Stomach (tissue), 9 donors: Measurements from ENCODE around the gene PPP1R16B. TPM values are rescaled to one million over a fixed set of nuclear protein-coding genes. Genes with fewer than 3 reads are reported as not detected.

ENCODE experiments used
- DNase-seq, 2 donors: peaks; one replicate each; pipeline versions ENCODE4 v3.0.0 to v3.0.0-alpha.2; 2013 to 2019
- H3K27ac ChIP-seq, 5 donors: fragments of 200-600 bp in 4 of 5; sonication (generic) in 4 of 5; one replicate each; pipeline ENCODE4 v1.5.1; 2013 to 2019; ENCODE audit warnings: mild to moderate bottlenecking in 1 of 5, moderate library complexity in 1 of 5
- H3K27me3 ChIP-seq, 3 donors: fragments of 200-600 bp; sonication (generic); one replicate each; pipeline ENCODE4 v1.5.1; 2017 to 2019; ENCODE audit warnings: mixed run types in 1 of 3
- H3K36me3 ChIP-seq, 4 donors: fragments of 200-600 bp; sonication (generic); 1 replicate in 3 of 4; 2 replicates in 1 of 4; pipeline ENCODE4 v1.5.1; 2016 to 2019
- H3K4me1 ChIP-seq, 4 donors: fragments of 200-600 bp; sonication (generic); one replicate each; pipeline ENCODE4 v1.5.1; 2016 to 2019
- H3K4me3 ChIP-seq, 4 donors: fragments of 200-600 bp; sonication (generic) in 3 of 4; one replicate each; pipeline ENCODE4 v1.5.1; 2016 to 2019; ENCODE audit warnings: mild to moderate bottlenecking in 1 of 4
- H3K9me3 ChIP-seq, 4 donors: fragments of 200-600 bp; sonication (generic); one replicate each; pipeline ENCODE4 v1.5.1; 2016 to 2019
- CTCF ChIP-seq, 7 experiments: fragments of 450-650 bp in 4 of 7; fragments of 200-600 bp in 3 of 7; sonication (generic) in 3 of 7; IDR thresholded peaks; one replicate each; pipeline ENCODE4 v1.5.1; 2016 to 2019; ENCODE audit warnings: antibody characterized with exemption in 7 of 7, control low read depth in 2 of 7, mild to moderate bottlenecking in 1 of 7
- EP300 ChIP-seq: sonication (generic); formaldehyde crosslinking; IDR thresholded peaks from one replicate; pipeline ENCODE4 v1.6.1; 2017; ENCODE audit warnings: antibody characterized with exemption
- POLR2A ChIP-seq, 4 donors: fragments of 450-650 bp; IDR thresholded peaks; one replicate each; pipeline ENCODE4 v1.6.1; 2016; ENCODE audit warnings: antibody characterized with exemption in 4 of 4, control low read depth in 2 of 4, mild to moderate bottlenecking in 1 of 4, moderate library complexity in 1 of 4
- POLR2AphosphoS5 ChIP-seq, 3 donors: sonication (generic); formaldehyde crosslinking; IDR thresholded peaks; one replicate each; pipeline ENCODE4 v1.6.1; 2016; ENCODE audit warnings: antibody characterized with exemption in 3 of 3
- WGBS, 5 donors: extraction: QIAGEN DNeasy Blood & Tissue Kit in 3 of 5; methylation state at CpG; one replicate each; pipeline versions ENCODE4 v1.1.5 to v1.1.7; 2013 to 2018; 5-methylcytosine and 5-hydroxymethylcytosine counted together
- intact Hi-C: fragments of 100-400 bp; cut with DNase I; formaldehyde crosslinking; loops from one replicate; pipeline ENCODE4 v1.15.1; 2023; ENCODE audit warnings: low total_unique reads
- polyA plus RNA-seq, 3 donors: library from polyadenylated mRNA; stranded (reverse); fragments of 200-250 nt; gene quantifications; one replicate each; pipeline ENCODE4 v1.2.3, GENCODE V29; 2013
- total RNA-seq, 5 donors: library from RNA; depleted of rRNA; stranded (reverse); fragments of >200 nt; gene quantifications; one replicate each; pipeline versions ENCODE4 v1.1.0 to v1.2.3, GENCODE V29; 2014 to 2016
- donor health status: healthy with polysubstance abuse.
- donor health status: Bipolar disorder and iron deficiency.
- donor health status: healthy.

PPP1R16B gene
- total and polyA plus RNA-seq, 8 donors, result 1.2 to 18.7 (median 6.2) TPM

GRCh38 chr20:38917657-38918056, 112.2 kb downstream of the PPP1R16B start:
- H3K27me3 ChIP-seq, result peaks cover 0 to 36% (median 3%) of the 10 kb centered on the region in 3 donors
- no peak for DNase-seq
- intact Hi-C loops, result no loop called here
- WGBS, 5 donors, result 61 to 82% (median 80%) methylated on average over 4 of the region's 4 CpGs
- no peaks in the 10 kb centered on the region for H3K4me1 ChIP-seq
- no peak overlapping the region for H3K27ac ChIP-seq
- no peaks in the 10 kb centered on the region for H3K9me3 ChIP-seq
- no peak overlapping the region for H3K4me3 ChIP-seq
- TF ChIP-seq EP300, result no peak
- no peak for TF ChIP-seq CTCF (IDR thresholded peaks at IDR 0.05)
- no peak for TF ChIP-seq POLR2A (IDR thresholded peaks at IDR 0.05)
- no peak for TF ChIP-seq POLR2AphosphoS5 (IDR thresholded peaks at IDR 0.05)
- peaks cover 0 to 17% (median 9%) of the 10 kb centered on the region in 4 donors for H3K36me3 ChIP-seq

- WGBS, 5 donors, result 90 to 96% (median 95%) methylated on average over 12 to 19 of the region's 19 CpGs
- Histone ChIP-seq H3K9me3 (no peaks in the 10 kb centered on the region), H3K27ac (no peak overlapping the region), H3K4me1 (no peaks in the 10 kb centered on the region), H3K4me3 (no peak overlapping the region), H3K27me3 (peaks cover 0 to 34% (median 3%) of the 10 kb centered on the region in 3 donors), H3K36me3 (peaks cover 0 to 17% (median 9%) of the 10 kb centered on the region in 4 donors)
- DNase-seq, result no peak
- intact Hi-C loops, result no loop called here
- no peak for TF ChIP-seq POLR2AphosphoS5 (IDR thresholded peaks at IDR 0.05)
- TF ChIP-seq EP300, result no peak
- TF ChIP-seq POLR2A (IDR thresholded peaks at IDR 0.05), result no peak
- no peak for TF ChIP-seq CTCF (IDR thresholded peaks at IDR 0.05)
These were observed 112.7 kb downstream of the PPP1R16B start for GRCh38 chr20:38918172-38918571.

- H3K27ac ChIP-seq, result no peak overlapping the region
- peaks cover 0 to 17% (median 9%) of the 10 kb centered on the region in 4 donors for H3K36me3 ChIP-seq
- DNase-seq, result no peak
- intact Hi-C loops, result loop anchor here (10.0 kb wide), 1 partner anchor 135 kb away; no protein-coding TSS in a partner anchor
- 70 to 86% (median 83%) methylated on average over 6 to 7 of the region's 7 CpGs for WGBS, 5 donors
- H3K9me3 ChIP-seq, result no peaks in the 10 kb centered on the region
- peaks cover 0 to 31% (median 0%) of the 10 kb centered on the region in 3 donors for H3K27me3 ChIP-seq
- TF ChIP-seq EP300 (no peak), POLR2A (IDR thresholded peaks at IDR 0.05) (no peak), POLR2AphosphoS5 (IDR thresholded peaks at IDR 0.05) (no peak), CTCF (IDR thresholded peaks at IDR 0.05) (no peak)
- H3K4me3 ChIP-seq, result no peak overlapping the region
- no peaks in the 10 kb centered on the region for H3K4me1 ChIP-seq
These were observed 114.2 kb downstream of the PPP1R16B start for GRCh38 chr20:38919683-38920082.

GRCh38 chr20:38920411-38920810, 114.9 kb downstream of the PPP1R16B start:
- intact Hi-C loops, result loop anchor here (10.0 kb wide), 1 partner anchor 134 kb away; no protein-coding TSS in a partner anchor
- no peak overlapping the region for H3K27ac ChIP-seq
- DNase-seq, result no peak
- H3K9me3 ChIP-seq, result no peaks in the 10 kb centered on the region
- peaks cover 0 to 17% (median 9%) of the 10 kb centered on the region in 4 donors for H3K36me3 ChIP-seq
- WGBS, 5 donors, result 59 to 82% (median 66%) methylated on average over 3 of the region's 3 CpGs
- peaks cover 0 to 31% (median 0%) of the 10 kb centered on the region in 3 donors for H3K27me3 ChIP-seq
- H3K4me1 ChIP-seq, result no peaks in the 10 kb centered on the region
- TF ChIP-seq POLR2AphosphoS5 (IDR thresholded peaks at IDR 0.05) (no peak), CTCF (IDR thresholded peaks at IDR 0.05) (no peak), POLR2A (IDR thresholded peaks at IDR 0.05) (no peak), EP300 (no peak)
- H3K4me3 ChIP-seq, result no peak overlapping the region
